OCI-LY1 (cell line): Measurements from ENCODE around the gene TUBE1.

Experiments used
- CTCF ChIP-seq: fragments of 200-600 bp; sonication (generic), shearing (Covaris generic); IDR thresholded peaks from 2 replicates; pipeline ENCODE4 v1.5.1; 2017; ENCODE audit warnings: mild to moderate bottlenecking, antibody characterized with exemption, low read length, moderate library complexity, mixed read lengths
- EZH2 ChIP-seq: fragments of 200-600 bp; sonication (generic), shearing (Covaris generic); IDR thresholded peaks from 2 replicates; pipeline ENCODE4 v1.8.0; 2017; ENCODE audit warnings: borderline replicate concordance, mixed run types, mild to moderate bottlenecking, antibody characterized with exemption, low read length, moderate library complexity, mixed read lengths

GRCh38 chr6:112037783-112038216 lies 49.5 kb downstream of the TUBE1 start:
- TF ChIP-seq CTCF = no peak
- TF ChIP-seq EZH2 = no peak
